PFSK-1 (cell line): ENCODE results near the gene MORN1.

Experiments used
- POLR2AphosphoS5 ChIP-seq: IDR thresholded peaks from 2 replicates; pipeline ENCODE4 v1.6.1; 2012; ENCODE audit warnings: low read depth, mild to moderate bottlenecking, control low read depth, low read length, moderate library complexity
- REST ChIP-seq, 2 experiments: IDR thresholded peaks; 2 replicates each; pipeline versions ENCODE4 v1.6.1 to v1.8.0; 2011 to 2012; ENCODE audit warnings: low read depth in 2 of 2, low read length in 2 of 2, control low read depth in 1 of 2, inconsistent platforms in 1 of 2, mild to moderate bottlenecking in 1 of 2, moderate library complexity in 1 of 2; ENCODE audit not compliant: insufficient read depth in 1 of 2
- SIN3A ChIP-seq: IDR thresholded peaks from 2 replicates; pipeline ENCODE4 v1.6.1; 2012; ENCODE audit warnings: mild to moderate bottlenecking, low read length, moderate library complexity, borderline replicate concordance; ENCODE audit not compliant: insufficient read depth
- TAF1 ChIP-seq: IDR thresholded peaks from 2 replicates; pipeline ENCODE4 v1.6.1; 2012; ENCODE audit warnings: low read length, control low read depth, borderline replicate concordance; ENCODE audit not compliant: insufficient read depth

- TF ChIP-seq POLR2AphosphoS5: no peak
- no peak for TF ChIP-seq REST (IDR thresholded peaks at IDR 0.05; ENCODE audit: insufficient read depth in 1 of 2, low read depth in 2 of 2, low read length in 2 of 2)
- no peak for TF ChIP-seq SIN3A
- no peak for TF ChIP-seq TAF1
Observed at GRCh38 chr1:2295526-2295925, 95.8 kb downstream of the MORN1 start.
